DMS153 (cell line): ENCODE data around the gene ENOX2.
"Not testable (repeated sequence)": the region's sequence is repeated elsewhere in the genome, so short reads cannot be mapped to it uniquely, and the experiment has no call there.

Experiments
- DNase-seq: peaks from one replicate; lab custom pipeline; 2025; lab: John Stamatoyannopoulos, UW

ENOX2 gene, protein sequence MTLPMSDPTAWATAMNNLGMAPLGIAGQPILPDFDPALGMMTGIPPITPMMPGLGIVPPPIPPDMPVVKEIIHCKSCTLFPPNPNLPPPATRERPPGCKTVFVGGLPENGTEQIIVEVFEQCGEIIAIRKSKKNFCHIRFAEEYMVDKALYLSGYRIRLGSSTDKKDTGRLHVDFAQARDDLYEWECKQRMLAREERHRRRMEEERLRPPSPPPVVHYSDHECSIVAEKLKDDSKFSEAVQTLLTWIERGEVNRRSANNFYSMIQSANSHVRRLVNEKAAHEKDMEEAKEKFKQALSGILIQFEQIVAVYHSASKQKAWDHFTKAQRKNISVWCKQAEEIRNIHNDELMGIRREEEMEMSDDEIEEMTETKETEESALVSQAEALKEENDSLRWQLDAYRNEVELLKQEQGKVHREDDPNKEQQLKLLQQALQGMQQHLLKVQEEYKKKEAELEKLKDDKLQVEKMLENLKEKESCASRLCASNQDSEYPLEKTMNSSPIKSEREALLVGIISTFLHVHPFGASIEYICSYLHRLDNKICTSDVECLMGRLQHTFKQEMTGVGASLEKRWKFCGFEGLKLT

GRCh38 chrX:130902783-130903613 is at the start of gene ENOX2:
Gene ENOX2, minus strand, starts transcription at chrX:130903209. Its CDS starts 199,993 bp downstream, at chrX:130703216.
- peak; percentile 99 for DNase-seq

DNA sequence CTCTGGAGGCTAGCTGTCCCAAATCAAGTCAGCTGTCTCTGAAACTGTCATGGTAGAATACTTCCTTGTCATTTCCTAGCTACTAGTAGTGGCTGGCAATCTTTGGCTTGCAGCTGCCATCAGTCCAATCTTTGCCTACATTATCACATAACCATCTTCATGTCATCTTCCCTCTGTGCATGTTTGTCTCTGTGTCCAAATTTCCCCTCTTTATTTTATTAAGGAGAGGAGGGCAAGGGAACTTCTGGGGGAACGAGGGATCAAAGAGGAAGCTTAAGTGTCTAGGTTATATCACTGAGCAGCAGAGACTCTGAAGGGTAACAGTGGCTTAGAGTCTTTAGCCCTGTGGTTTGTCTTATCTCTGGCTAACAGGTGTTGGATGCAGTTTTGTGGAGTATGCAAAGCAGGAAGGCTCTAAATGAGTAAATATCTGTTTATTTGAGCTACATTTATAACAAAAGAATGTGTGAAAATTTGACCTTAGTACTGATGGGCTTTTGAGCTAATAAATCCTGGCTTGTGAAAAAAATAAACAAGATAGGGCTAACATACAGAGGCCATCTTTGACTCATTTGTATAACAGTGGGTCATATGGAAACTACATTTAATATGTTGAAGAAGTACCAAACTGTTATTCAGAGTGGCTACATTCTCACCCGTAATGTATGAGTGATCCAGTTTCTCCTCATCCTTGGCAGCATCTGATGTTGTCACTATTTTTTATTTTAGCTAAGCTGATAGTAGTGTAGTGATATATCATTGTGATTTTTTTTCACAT is 49.4 kb upstream of the ENOX2 start:
- DNase-seq: no peak

- no peak for DNase-seq
These were observed 41.2 kb upstream of the ENOX2 start for GRCh38 chrX:130944230-130944629.

- DNase-seq: no peak
These were observed 34.1 kb upstream of the ENOX2 start for GRCh38 chrX:130937101-130937500.

DNA sequence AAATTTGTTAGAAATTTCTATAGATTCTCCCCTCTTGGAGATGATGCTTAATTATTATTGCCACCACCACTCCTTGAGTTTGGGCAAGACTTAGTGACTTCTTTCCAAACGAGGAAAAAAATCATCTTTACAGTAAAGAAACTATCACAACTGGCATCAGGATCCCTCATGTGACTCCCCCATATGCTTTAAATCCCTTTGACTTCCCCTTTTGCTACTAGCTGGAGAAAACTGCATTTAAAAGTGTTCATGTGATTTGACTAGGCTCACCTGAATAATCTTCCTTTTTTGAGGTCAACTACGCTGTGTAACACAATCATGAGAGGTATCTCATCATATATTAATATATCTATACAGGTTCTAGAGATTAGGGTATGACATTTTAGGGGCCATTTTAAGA is 30.3 kb upstream of the ENOX2 start:
- no peak for DNase-seq

DNA sequence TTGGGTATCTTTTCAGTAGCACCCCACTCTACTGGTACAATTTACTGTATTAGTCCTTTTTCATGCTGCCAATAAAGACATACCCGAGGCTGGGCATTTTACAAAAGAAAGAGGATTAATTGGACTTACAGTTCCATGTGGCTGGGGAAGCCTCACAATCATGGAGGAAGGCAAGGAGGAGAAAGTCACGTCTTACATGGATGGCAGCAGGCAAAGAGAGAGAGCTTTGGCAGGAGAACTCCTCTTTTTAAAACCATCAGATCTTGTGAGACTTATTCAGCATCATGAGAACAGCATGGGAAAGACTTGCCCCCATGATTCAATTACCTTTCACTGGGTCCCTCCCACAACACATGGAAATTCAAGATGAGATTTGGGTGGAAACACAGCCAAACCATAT is 17.4 kb upstream of the ENOX2 start:
- DNase-seq: not testable (repeated sequence)

DNA sequence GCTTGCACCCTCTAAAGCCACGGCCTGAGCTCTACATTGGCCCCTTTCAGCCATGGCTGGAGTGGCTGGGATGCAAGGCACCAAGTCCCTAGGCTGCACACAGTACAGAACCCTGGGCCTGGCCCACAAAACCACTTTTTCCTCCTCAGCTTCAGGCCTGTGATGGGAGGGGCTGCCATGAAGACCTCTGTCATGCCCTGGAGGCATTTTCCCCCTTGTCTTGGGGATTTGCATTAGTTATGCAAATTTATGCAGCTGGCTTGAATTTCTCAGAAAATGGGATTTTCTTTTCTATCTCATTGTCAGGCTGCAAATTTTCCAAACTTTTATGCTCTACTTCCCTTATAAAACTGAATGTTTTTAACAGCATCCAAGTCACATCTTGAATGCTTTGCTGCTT is 16.7 kb upstream of the ENOX2 start:
- DNase-seq: not testable (repeated sequence)

GRCh38 chrX:130918498-130918897 is 15.5 kb upstream of the ENOX2 start:
- DNase-seq: not testable (repeated sequence)

DNA sequence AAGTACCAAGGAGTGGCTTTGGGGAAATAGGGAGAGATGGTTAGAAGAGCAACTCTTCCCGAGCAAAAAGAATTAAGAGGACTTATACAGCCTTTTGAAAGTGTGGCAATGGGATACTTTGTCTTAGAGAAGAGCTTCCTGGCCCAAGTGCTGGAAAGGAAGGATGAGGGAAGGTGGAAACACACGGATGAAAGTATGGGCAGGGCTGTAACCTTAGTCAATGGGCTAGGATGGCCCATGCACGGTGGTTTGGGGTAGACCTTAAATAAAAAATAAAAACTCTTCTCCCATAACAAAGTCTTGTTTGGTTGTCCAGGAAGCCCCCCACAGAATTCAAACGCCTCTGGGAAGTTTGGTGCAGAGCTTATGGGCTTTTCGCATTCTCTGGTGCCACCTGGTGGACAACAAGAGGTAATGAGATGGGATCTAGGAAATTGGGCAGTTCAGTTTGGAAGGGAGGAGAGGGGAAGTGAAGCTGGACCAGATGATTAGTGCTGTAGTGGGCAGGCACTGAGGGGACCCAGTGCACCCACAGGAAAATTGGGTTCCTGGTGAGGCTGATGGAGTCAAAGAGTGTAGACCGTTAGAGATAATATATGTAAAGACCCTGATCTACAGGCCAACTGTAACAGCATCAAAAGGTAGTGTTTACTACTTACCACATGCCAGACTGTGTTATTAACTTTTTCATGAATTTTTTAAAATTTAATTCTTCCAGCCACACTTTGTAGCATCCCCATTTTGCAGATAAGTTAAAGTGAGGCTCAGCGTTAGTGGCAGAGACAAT is 13.8 kb upstream of the ENOX2 start:
- DNase-seq: peak; percentile 9

- DNase-seq: no peak
These were observed 12.3 kb upstream of the ENOX2 start for GRCh38 chrX:130915302-130915701.

DNA sequence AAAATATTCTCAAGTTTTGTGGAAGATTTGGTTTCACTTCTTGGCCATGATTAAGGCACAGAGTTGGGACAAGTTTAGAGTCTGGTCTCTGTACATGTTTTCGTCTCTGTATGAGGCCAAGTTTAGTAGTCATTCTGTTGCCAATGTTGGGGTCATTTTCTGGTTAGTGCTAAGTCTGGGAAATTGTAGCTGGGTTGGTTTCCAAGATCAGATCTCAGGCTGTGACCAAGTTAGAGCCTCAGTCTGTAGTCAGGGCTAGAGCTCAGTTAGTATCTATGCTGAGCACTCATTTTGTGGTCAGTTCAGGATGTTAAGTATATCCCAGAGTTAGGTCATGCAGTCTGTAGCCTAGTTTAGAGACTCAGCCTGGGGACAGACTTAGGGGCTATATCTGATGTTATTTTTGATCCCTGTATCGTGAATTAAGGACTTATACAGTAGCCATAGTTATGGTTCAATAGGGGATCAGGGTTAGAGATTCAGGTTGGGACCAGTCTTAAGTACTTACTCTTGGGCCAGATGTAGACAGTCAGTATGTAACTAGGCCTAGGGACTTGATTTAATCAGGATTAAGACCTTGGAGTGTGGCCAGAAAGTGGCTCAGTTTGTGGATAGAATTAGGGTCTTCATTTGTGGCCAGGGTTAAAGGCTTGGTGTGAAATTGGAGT is 6.6 kb upstream of the ENOX2 start:
- DNase-seq: no peak

DNA sequence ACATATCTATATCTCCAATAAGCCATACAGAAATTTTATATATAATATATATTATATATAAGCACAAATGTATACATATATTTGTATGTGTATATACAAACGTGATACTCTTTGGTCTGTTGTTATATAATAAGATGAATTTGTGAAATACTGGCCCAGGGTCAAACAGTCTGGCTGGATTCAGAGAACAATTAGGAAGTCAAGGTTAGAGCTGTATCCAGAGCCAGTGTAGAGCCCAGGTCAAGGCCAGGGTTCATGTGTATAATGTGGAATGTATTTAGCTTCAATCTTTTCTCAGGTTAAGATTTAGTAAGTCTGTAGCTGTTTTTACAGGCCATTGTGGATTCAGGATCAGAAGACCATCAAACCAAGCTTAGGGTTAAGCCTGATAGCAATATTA is 3.8 kb upstream of the ENOX2 start:
- DNase-seq: no peak

DNA sequence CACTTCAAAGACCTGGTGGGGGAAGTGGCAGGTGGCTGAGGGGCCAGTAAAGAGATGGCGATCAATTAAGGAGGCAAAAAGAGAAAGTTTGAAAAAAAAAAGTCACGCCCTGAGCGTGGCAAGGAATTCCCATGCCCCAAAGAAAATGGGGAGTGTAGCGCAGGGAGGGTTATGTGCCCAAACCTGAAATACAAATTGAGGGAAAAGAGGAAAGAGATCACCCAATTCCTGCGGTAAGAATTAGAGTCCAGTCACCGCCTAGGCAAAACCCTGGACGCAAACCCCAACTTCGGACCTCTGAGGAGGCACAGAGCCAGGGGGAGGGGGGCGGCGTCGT is 595 bp downstream of the ENOX2 start:
- DNase-seq: no peak

DNA sequence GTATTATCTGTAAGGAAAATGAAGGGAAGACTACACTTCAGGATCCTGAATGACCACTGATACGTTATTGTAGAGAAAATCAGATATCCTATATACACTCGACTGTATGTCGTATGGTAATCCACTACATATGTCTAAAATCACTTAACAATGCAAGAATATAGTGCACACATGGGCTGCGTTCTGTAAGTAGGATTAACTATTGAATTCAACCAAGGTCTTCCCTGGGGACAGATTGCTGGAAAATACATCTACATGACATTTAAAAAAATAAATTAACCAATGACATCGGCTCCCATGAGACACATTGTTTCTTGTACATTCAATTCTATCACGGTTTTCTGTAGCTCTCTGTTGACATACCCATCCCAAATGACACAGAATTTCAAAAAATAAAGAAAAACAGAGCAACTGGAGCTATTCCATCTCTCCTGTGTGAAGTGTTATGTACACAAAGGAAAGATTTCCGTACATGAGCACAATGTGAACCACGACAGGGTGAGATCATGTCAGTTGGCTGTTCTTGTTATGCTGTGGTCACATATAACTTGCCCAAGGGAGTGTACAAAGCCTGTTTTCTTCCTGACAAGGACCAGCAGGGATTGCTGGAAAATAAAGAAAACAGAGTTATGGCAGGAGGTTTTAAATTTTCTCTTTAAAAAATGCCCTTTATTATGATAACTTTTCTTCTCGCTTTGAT is 6.1 kb downstream of the ENOX2 start:
- no peak for DNase-seq

DNA sequence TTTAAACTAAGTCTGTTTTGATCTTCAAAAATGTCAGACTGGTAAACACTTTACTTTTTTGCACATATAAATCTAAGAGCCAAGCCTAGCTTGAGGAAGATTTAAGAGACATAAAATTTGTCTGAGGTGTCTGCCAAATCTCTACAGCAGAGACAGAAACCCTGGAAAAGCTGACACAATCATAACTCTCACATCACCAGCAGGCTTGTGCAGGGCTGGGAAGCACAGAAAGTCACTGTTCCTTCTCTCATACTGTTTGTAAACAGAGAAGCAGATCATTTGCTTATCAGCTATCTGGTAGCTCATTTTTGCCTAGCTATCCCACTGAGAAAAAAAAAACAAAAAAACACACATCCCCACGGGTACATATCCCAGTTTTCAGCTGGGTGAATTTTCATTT is 7.0 kb downstream of the ENOX2 start:
- DNase-seq: no peak

GRCh38 chrX:130895299-130895698 is 7.7 kb downstream of the ENOX2 start:
- DNase-seq: no peak

DNA sequence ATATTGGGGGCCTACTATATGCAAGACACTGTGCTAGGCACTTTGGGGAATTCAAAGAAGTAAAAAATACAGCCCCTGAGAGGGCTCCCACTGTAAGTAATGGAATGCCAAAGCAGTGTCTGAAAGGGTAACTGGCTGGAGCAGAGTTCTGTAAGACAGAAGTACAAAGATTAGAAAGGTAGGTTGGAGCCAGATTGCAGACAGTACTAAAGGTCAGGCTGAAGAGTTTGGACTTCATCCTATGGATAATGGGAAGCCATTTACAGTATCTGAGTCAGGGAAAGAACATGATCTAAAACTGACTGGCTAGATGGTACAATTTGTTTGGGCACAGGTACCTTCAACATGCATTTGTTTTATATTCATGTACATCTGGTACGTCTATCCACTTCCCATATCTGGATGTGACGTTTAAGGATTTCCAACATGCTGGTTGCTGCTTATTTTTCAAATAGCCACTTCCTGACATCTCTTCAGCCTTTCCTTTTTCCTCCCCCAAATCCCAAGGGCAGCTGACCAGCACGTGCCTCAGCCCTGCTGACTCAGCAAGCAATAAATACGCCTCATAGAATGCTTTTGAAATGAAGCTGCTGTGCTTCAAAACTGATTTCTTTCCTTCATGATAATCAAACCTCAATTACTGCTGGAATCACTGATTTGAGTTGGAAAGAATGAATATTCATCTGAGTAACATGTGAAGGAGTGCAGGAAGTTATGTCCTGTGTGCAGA is 9.5 kb downstream of the ENOX2 start:
- DNase-seq: no peak

DNA sequence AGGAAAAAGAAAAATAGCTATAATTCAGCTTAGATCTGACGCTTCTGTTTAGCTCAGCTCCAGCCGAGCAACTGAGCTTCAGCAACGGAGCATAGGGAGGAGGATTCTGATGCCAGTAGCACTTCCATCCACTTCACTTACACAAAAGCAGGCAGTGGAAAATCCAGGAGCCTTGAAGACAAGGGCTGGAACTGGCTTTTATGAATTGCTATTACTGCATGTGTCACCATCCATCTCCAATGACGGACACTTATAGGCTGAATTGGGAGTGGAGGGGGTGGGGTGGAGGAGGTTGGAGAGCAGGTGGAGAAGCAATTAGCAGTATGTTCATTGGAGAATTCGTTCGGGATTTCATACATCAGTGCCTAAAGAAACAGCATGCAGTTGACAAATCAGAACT is 15.6 kb downstream of the ENOX2 start:
- no peak for DNase-seq

GRCh38 chrX:130885996-130886395 is 17.0 kb downstream of the ENOX2 start:
- DNase-seq: no peak

DNA sequence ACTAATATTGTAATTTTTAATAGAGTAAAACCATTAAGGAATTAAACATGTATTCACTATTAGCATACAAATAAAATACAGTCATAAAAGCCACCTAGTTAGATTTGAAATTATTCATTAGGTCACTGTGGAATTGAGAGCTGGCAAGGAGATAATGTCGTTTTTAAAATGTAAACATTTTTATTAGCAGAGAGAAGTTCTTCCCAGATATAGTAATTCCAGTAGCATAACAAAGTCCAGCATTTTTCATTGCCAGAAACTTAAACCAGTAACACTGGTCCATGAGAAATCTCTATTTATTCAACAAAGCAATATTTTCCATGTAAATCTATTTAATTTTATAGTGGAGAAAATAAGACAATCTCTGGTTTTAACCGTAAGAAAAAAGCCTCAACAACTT is 17.5 kb downstream of the ENOX2 start:
- no peak for DNase-seq
